ENCODE measurements around the gene MRPS33.

DNA sequence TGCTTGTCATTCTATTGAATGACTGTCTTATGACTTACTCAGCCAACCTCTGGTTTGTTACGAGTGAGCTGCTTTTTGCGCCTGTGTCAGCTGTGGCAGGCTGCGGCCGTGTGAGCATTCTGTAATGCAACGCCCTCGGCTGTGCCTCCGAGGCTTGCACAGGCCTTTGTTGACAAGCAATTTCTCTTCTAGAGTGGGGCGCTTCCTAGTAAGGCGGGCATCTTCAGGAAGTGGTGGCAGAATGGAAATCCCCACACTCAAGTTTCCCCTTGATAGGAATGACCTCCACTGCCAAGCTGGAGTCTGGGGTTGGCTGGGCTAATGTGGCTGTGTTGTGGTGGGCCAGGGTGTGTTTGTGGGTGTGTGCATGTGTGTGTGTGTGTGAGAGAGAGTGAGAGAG is 38.9 kb upstream of the MRPS33 start:
- TF ChIP-seq, protein P1, sequence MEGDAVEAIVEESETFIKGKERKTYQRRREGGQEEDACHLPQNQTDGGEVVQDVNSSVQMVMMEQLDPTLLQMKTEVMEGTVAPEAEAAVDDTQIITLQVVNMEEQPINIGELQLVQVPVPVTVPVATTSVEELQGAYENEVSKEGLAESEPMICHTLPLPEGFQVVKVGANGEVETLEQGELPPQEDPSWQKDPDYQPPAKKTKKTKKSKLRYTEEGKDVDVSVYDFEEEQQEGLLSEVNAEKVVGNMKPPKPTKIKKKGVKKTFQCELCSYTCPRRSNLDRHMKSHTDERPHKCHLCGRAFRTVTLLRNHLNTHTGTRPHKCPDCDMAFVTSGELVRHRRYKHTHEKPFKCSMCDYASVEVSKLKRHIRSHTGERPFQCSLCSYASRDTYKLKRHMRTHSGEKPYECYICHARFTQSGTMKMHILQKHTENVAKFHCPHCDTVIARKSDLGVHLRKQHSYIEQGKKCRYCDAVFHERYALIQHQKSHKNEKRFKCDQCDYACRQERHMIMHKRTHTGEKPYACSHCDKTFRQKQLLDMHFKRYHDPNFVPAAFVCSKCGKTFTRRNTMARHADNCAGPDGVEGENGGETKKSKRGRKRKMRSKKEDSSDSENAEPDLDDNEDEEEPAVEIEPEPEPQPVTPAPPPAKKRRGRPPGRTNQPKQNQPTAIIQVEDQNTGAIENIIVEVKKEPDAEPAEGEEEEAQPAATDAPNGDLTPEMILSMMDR (IDR thresholded peaks at IDR 0.05) = no peak
- TF ChIP-seq POLR2A (IDR thresholded peaks at IDR 0.05) = no peak
- TF ChIP-seq EP300 (IDR thresholded peaks at IDR 0.05) = no peak
